GM10266 (cell line): Measurements from ENCODE around the gene FOXR1.

ENCODE experiments used
- DNase-seq: peaks from one replicate; pipeline ENCODE4 v3.0.0; 2012; ENCODE audit errors: extremely low spot score
- CTCF ChIP-seq: IDR thresholded peaks from 2 replicates; pipeline ENCODE4 v1.5.1; 2012; ENCODE audit warnings: mild to moderate bottlenecking, low read depth; ENCODE audit not compliant: control insufficient read depth, insufficient read depth; ENCODE audit errors: missing control alignments

Gene FOXR1

GRCh38 chr11:119027561-119028345 lies 56.2 kb downstream of the FOXR1 start:
- TF ChIP-seq CTCF = no peak
- DNase-seq = peak; percentile 1

- no peak for DNase-seq
- TF ChIP-seq CTCF = no peak
Observed at GRCh38 chr11:119028346-119029068, 56.9 kb downstream of the FOXR1 start.

GRCh38 chr11:119029069-119029339 lies 57.4 kb downstream of the FOXR1 start:
- DNase-seq = no peak
- TF ChIP-seq CTCF = no peak

- no peak for DNase-seq
Observed at GRCh38 chr11:119029340-119030028, 57.9 kb downstream of the FOXR1 start.

GRCh38 chr11:119030029-119030328 lies 58.4 kb downstream of the FOXR1 start:
- no peak for TF ChIP-seq CTCF
- DNase-seq = no peak

More at GRCh38 chr11:119029340-119030028, 57.9 kb downstream of the FOXR1 start:
- TF ChIP-seq CTCF = no peak

GRCh38 chr11:119030329-119031047 lies 58.9 kb downstream of the FOXR1 start, which contains the start of gene SLC37A4:
TSS of gene SLC37A4 (minus strand) at chr11:119030877.
- DNase-seq = peak; percentile 97
- peak; percentile 95 for TF ChIP-seq CTCF
